GM23248 (cell line): Measurements from ENCODE around the gene MTHFD1. TPM values are rescaled to one million over a fixed set of nuclear protein-coding genes. Genes with fewer than 3 reads are reported as not detected.

Source experiments
- DNase-seq: peaks from one replicate; pipeline ENCODE4 v3.0.0-alpha.2; 2015
- H2AFZ ChIP-seq: fragments of 200-600 bp; sonication (generic); 2 replicates; pipeline ENCODE4 v1.6.1; 2016; ENCODE audit warnings: antibody characterized with exemption
- H3F3A ChIP-seq: fragments of 200-600 bp; sonication (generic); 2 replicates; pipeline ENCODE4 v1.6.1; 2016; ENCODE audit warnings: mild to moderate bottlenecking, antibody characterized with exemption, mixed run types; ENCODE audit not compliant: insufficient read depth
- H3K27ac ChIP-seq: fragments of 200-600 bp; sonication (generic); 2 replicates; pipeline ENCODE4 v1.5.1; 2016; ENCODE audit warnings: mild to moderate bottlenecking
- H3K27me3 ChIP-seq: fragments of 200-600 bp; sonication (generic); replicated peaks from 2 replicates; pipeline ENCODE4 v1.6.1; 2016; ENCODE audit warnings: mild to moderate bottlenecking; ENCODE audit not compliant: insufficient read depth
- H3K36me3 ChIP-seq: fragments of 200-600 bp; sonication (generic); 2 replicates; pipeline ENCODE4 v1.6.1; 2016; ENCODE audit warnings: low read depth, mild to moderate bottlenecking
- H3K4me1 ChIP-seq: fragments of 200-600 bp; sonication (generic); 2 replicates; pipeline ENCODE4 v1.6.1; 2016; ENCODE audit warnings: mild to moderate bottlenecking; ENCODE audit not compliant: insufficient read depth
- H3K4me2 ChIP-seq: fragments of 200-600 bp; sonication (generic); one replicate; pipeline ENCODE4 v1.6.1; 2016; ENCODE audit warnings: mild to moderate bottlenecking; ENCODE audit not compliant: unreplicated experiment
- H3K4me3 ChIP-seq: fragments of 200-600 bp; sonication (generic); 2 replicates; pipeline ENCODE4 v1.5.1; 2016; ENCODE audit warnings: mild to moderate bottlenecking
- H3K79me2 ChIP-seq: fragments of 200-600 bp; sonication (generic); 2 replicates; pipeline ENCODE4 v1.6.1; 2016; ENCODE audit warnings: mild to moderate bottlenecking; ENCODE audit not compliant: insufficient read depth
- H3K9ac ChIP-seq: fragments of 200-600 bp; sonication (generic); 2 replicates; pipeline ENCODE4 v1.6.1; 2016; ENCODE audit warnings: mild to moderate bottlenecking
- H3K9me2 ChIP-seq: fragments of 200-600 bp; sonication (generic); 2 replicates; pipeline ENCODE4 v1.6.1; 2016; ENCODE audit warnings: mixed run types, mild to moderate bottlenecking, moderate library complexity; ENCODE audit not compliant: insufficient read depth
- H3K9me3 ChIP-seq: fragments of 200-600 bp; sonication (generic); one replicate; pipeline ENCODE4 v1.6.1; 2017; ENCODE audit warnings: low read depth
- H4K20me1 ChIP-seq: fragments of 200-600 bp; sonication (generic); 2 replicates; pipeline ENCODE4 v1.6.0; 2016; ENCODE audit not compliant: insufficient read depth
- EZH2 ChIP-seq: fragments of 200-600 bp; sonication (generic); IDR thresholded peaks from 2 replicates; pipeline ENCODE4 v1.6.1; 2018; ENCODE audit warnings: antibody characterized with exemption, mild to moderate bottlenecking; ENCODE audit not compliant: insufficient read depth, poor library complexity, severe bottlenecking
- EZH2phosphoT487 ChIP-seq: fragments of 200-600 bp; sonication (generic); IDR thresholded peaks from 2 replicates; pipeline ENCODE4 v1.6.1; 2018; ENCODE audit warnings: antibody characterized with exemption, moderate library complexity, mild to moderate bottlenecking, low read depth; ENCODE audit not compliant: insufficient read depth
- WGBS, 2 experiments: methylation state at CpG; one replicate each; pipeline ENCODE4 v1.1.6; 2015 to 2017; ENCODE audit warnings: low lambda C conversion rate in 2 of 2, low coverage in 1 of 2; ENCODE audit errors: missing lambda C conversion rate in 2 of 2; 5-methylcytosine and 5-hydroxymethylcytosine counted together
- in situ Hi-C: fragments of 300-500 bp; cut with MboI; formaldehyde crosslinking; loops from 2 replicates; pipeline ENCODE4 v1.15.0; 2020
- polyA plus RNA-seq: library from polyadenylated mRNA; unstranded; fragments of >200 nt; fragmentation: Nextera tagmentation; extraction: Ambion mirVana; gene quantifications from 2 replicates; pipeline ENCODE4 v1.2.1, GENCODE V29; 2016
- total RNA-seq: library from RNA; depleted of rRNA; stranded (reverse); fragments of >200 nt; shearing (Covaris generic); gene quantifications from 2 replicates; pipeline ENCODE4 v1.2.3, GENCODE V29; 2014

The MTHFD1 gene
- total and polyA plus RNA-seq, 2 experiments from 2014 or later, result 24.1 to 45.6 TPM

DNA sequence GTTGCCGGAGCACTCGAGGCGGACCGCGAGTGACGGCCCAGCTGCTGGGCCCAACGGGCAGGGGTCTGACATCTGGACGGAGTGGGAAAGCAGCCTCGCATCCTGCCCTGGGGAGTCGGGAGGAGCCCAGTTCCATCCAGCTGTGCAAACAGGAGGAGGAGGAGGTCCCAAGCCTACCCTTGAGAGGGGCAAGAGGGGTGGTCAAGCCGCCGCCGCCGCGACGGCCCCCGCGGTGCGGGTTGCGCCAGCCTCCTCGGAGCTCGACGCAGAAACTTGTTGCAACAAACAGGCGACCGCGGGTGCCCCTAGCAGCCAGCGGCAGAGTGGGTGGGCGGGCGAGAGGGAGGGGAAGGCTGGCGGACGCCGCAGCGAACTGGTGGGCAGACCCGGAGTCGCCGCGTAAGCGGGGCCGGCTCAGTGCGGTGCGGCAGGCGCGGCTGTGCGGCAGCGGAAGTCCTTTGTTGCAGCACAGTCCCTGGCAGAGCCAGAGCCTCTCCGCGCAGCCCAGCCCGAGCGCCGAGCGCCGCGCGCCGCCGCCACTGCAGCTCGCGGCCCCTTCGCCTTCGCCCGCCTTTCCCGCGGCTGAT, 116.2 kb downstream of the MTHFD1 start, which contains the start of gene ZBTB1:
Gene ZBTB1, plus strand, starts transcription at position 461 of the 587 bp plus-strand sequence. CDS start 16,735 bp downstream, outside the sequence.
- H3K27ac ChIP-seq, result peak within 1 kb of the TSS; percentile 99
- peak within 1 kb of the TSS; percentile 47 for H2AFZ ChIP-seq
- H3K4me1 ChIP-seq, result peaks cover 67% of the 10 kb centered on the region
- 1% methylated on average over 26 to 49 of the region's 63 CpGs for WGBS, 2 experiments
- H3K4me3 ChIP-seq, result peak within 1 kb of the TSS; percentile 91
- DNase-seq, result peak; percentile 96
- no peaks in the 10 kb centered on the region for H3K27me3 ChIP-seq
- H3F3A ChIP-seq, result peaks cover 53% of the 10 kb centered on the region
- no peaks in the 10 kb centered on the region for H3K9me2 ChIP-seq
- H3K36me3 ChIP-seq, result no peaks in the 10 kb centered on the region
- in situ Hi-C loops, result no loop called here
- H3K9me3 ChIP-seq, result no peaks in the 10 kb centered on the region
- H3K9ac ChIP-seq, result peak within 1 kb of the TSS; percentile 99
- H3K79me2 ChIP-seq, result peaks cover 81% of the 10 kb centered on the region
- TF ChIP-seq EZH2phosphoT487, result no peak
- no peak for TF ChIP-seq EZH2
- peak within 1 kb of the TSS; percentile 98 for H3K4me2 ChIP-seq
- H4K20me1 ChIP-seq, result peaks cover 29% of the 10 kb centered on the region; the same call in 1 of the 2 replicates

DNA sequence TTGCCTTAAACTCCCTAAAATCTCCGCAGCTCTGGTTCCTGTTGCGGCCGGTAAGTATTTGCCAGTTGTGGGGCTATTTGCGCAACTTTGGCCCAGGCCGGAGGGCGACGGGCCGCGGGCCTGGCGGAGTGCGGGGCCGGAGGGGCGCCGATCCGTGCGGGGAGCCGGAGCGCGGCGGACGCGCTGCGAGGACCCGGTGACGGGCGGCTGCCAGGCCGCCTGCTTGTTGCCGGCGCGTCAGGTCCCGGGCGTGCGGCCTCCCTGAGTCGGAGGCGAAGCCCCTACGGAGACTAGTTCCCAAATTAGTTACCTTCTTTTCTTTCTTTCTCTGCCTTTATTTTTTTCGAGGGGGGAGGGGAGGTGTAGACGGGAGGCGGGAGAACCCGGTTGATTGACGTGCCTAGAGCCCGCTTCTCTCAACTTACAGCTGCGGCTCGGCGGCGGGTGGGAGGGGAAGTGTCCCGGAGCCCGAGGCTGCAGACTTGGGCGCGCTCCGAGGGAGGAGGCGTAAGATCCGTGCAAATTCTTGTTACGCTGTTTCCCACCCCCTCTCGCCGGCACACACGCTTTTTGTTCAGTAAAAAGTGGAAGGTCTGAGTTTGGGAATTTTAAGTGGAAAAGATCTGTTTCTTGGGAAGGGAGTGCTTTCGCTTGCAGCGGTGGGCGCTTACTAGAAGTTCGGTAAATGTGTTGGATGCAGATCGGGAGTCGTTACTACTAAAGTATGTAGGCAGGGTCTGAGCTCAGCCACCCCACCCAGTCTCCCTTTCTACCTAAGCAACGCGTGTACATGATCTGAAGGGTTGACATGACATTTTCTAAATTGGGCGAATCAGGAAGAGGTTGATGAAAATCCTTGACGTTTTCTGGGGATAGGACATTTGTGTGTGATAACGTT, 117.0 kb downstream of the MTHFD1 start:
- Histone ChIP-seq H3K4me1 (peaks cover 66% of the 10 kb centered on the region), H3K36me3 (no peaks in the 10 kb centered on the region), H3K4me3 (peak overlapping the region; percentile 91), H3F3A (peaks cover 55% of the 10 kb centered on the region), H3K9me2 (no peaks in the 10 kb centered on the region), H4K20me1 (peaks cover 31% of the 10 kb centered on the region; the same call in 1 of the 2 replicates), H3K9ac (peak overlapping the region; percentile 99), H3K4me2 (peak overlapping the region; percentile 98), H3K27me3 (no peaks in the 10 kb centered on the region), H3K27ac (peak overlapping the region; percentile 99), H3K9me3 (no peaks in the 10 kb centered on the region), H3K79me2 (peaks cover 81% of the 10 kb centered on the region), H2AFZ (peak overlapping the region; percentile 47)
- TF ChIP-seq EZH2 (no peak), EZH2phosphoT487 (no peak)
- WGBS, 2 experiments, result 0 to 1% methylated on average over 66 to 68 of the region's 68 CpGs
- peak; percentile 96 for DNase-seq
- in situ Hi-C loops, result no loop called here

DNA sequence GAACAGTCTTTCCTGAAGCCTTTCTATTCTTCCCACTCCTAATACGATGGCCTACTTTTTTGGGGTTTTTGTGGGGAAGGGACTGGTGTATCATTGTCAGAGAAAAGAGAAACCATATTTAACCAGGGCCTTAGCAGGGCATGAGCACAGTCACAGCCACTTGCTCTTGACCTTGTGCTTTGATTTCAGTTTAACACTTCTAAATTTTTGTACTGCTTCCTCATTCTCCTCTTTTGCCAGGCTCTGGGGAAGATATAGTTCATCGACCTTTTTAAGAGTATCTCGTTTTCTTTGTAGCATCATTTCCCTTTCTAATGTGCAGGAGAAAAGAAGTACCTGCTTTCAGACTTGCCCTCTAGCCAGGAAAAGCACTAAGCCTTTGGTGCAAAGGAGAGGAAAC, 118.6 kb downstream of the MTHFD1 start:
- WGBS, 2 experiments, result 59 to 66% methylated on average over 3 of the region's 3 CpGs
- Histone ChIP-seq H3K79me2 (peaks cover 86% of the 10 kb centered on the region), H3K4me3 (peak overlapping the region; percentile 91), H2AFZ (no peak overlapping the region), H3K9me3 (no peaks in the 10 kb centered on the region), H3K27me3 (no peaks in the 10 kb centered on the region), H3K36me3 (no peaks in the 10 kb centered on the region), H3K27ac (peak overlapping the region; percentile 99), H3K9ac (peak overlapping the region; percentile 99), H4K20me1 (peaks cover 43% of the 10 kb centered on the region; the same call in 1 of the 2 replicates), H3K4me1 (peaks cover 65% of the 10 kb centered on the region), H3F3A (peaks cover 57% of the 10 kb centered on the region), H3K9me2 (no peaks in the 10 kb centered on the region), H3K4me2 (peak overlapping the region; percentile 98)
- DNase-seq, result peak; percentile 22
- TF ChIP-seq EZH2 (no peak), EZH2phosphoT487 (no peak)
- in situ Hi-C loops, result no loop called here

DNA sequence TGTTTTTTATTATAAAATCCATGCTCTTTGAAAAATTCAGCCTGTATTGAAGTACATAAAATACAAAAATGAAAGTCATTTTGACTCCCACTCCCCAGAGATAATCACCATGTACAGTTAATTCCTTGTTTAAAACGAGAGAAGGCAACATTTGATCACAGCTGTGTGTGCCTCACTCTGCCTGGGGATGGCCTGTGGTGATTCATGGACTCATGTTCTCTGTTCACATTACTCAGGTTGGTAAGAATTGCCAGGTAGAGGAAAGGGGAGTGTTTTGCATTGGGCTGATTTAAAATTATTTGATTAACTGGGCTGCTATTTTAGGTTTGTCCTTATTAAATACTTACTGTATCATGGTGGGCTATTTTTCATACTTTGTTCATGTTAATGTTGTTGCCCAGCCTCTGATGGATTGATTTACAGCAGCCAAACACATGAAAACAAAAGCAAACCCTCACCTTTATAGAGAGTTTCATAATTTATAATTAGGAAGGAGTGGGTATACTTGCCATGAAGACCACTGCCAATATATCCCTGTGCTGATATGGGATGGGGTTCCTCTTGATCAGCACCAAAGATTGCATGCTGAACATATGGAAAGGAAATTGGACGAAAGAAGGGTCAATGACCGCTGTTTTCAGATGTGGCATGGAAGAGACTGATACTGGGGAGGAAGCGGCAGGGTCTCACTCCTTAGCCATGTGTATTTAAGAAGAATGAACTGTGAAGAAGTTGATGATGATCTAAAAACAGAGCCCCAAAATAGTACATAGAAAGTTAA, 119.4 kb downstream of the MTHFD1 start:
- no peak overlapping the region for H2AFZ ChIP-seq
- no peaks in the 10 kb centered on the region for H3K9me2 ChIP-seq
- peaks cover 58% of the 10 kb centered on the region for H3K4me1 ChIP-seq
- peak overlapping the region; percentile 98 for H3K4me2 ChIP-seq
- H3K36me3 ChIP-seq, result no peaks in the 10 kb centered on the region
- no peak for TF ChIP-seq EZH2
- no peak for TF ChIP-seq EZH2phosphoT487
- peaks cover 54% of the 10 kb centered on the region for H3F3A ChIP-seq
- H3K79me2 ChIP-seq, result peaks cover 86% of the 10 kb centered on the region
- peak overlapping the region; percentile 99 for H3K9ac ChIP-seq
- peak; percentile 68 for DNase-seq
- 74 to 76% methylated on average over 4 of the region's 4 CpGs for WGBS, 2 experiments
- H3K4me3 ChIP-seq, result peak overlapping the region; percentile 91
- H3K27me3 ChIP-seq, result no peaks in the 10 kb centered on the region
- peaks cover 52% of the 10 kb centered on the region; the same call in 1 of the 2 replicates for H4K20me1 ChIP-seq
- in situ Hi-C loops, result no loop called here
- H3K27ac ChIP-seq, result peak overlapping the region; percentile 99
- no peaks in the 10 kb centered on the region for H3K9me3 ChIP-seq
